GM23338 (cell line): ENCODE measurements around the gene SEZ6L.

Experiments
- CREB1 ChIP-seq: fragments of 250-450 bp; sonication (Bioruptor Pico); IDR thresholded peaks from 2 replicates; pipeline ENCODE4 v1.5.0; 2020; ENCODE audit warnings: low read depth, mild to moderate bottlenecking, moderate library complexity
- CTCF ChIP-seq, 2 experiments: fragments of 200-600 bp in 1 of 2; sonication (generic) in 1 of 2; conservative IDR thresholded peaks; 2 replicates each; pipeline versions ENCODE4 v1.5.1 to v1.6.1; 2016 to 2017; ENCODE audit warnings: antibody characterized with exemption in 2 of 2, low read depth in 2 of 2, mild to moderate bottlenecking in 2 of 2, moderate library complexity in 1 of 2
- ETS1 ChIP-seq: IDR thresholded peaks from 2 replicates; pipeline ENCODE4 v1.6.1; 2016; ENCODE audit warnings: antibody characterized with exemption
- EZH2 ChIP-seq: fragments of 200-600 bp; sonication (generic); IDR thresholded peaks from one replicate; pipeline ENCODE4 v1.8.0; 2017; ENCODE audit warnings: antibody characterized with exemption, mild to moderate bottlenecking, low read depth; ENCODE audit not compliant: unreplicated experiment
- EZH2phosphoT487 ChIP-seq: fragments of 200-600 bp; sonication (generic); IDR thresholded peaks from one replicate; pipeline ENCODE4 v1.8.1; 2018; ENCODE audit warnings: antibody characterized with exemption; ENCODE audit not compliant: unreplicated experiment
- JUNB ChIP-seq: IDR thresholded peaks from one replicate; pipeline ENCODE4 v1.6.1; 2016; ENCODE audit warnings: antibody characterized with exemption; ENCODE audit not compliant: unreplicated experiment
- NANOG ChIP-seq: IDR thresholded peaks from 2 replicates; pipeline ENCODE4 v1.6.1; 2016; ENCODE audit warnings: antibody characterized with exemption, borderline replicate concordance
- POLR2AphosphoS5 ChIP-seq: IDR thresholded peaks from 2 replicates; pipeline ENCODE4 v1.6.1; 2016; ENCODE audit warnings: antibody characterized with exemption, low read depth
- REST ChIP-seq: IDR thresholded peaks from one replicate; pipeline ENCODE4 v1.6.1; 2018; ENCODE audit warnings: antibody characterized with exemption; ENCODE audit not compliant: unreplicated experiment
- STAT1 ChIP-seq: IDR thresholded peaks from one replicate; pipeline ENCODE4 v1.6.1; 2016; ENCODE audit warnings: antibody characterized with exemption; ENCODE audit not compliant: unreplicated experiment
- ZNF114 ChIP-seq: fragments of 250-450 bp; sonication (Bioruptor Pico); IDR thresholded peaks from 2 replicates; pipeline ENCODE4 v1.5.0; 2020; ENCODE audit warnings: mild to moderate bottlenecking, moderate library complexity

- no peak for TF ChIP-seq CTCF (conservative IDR thresholded peaks at IDR 0.05; ENCODE audit: low read depth in 2 of 2)
- TF ChIP-seq EZH2phosphoT487: no peak
- TF ChIP-seq POLR2AphosphoS5: no peak
- TF ChIP-seq EZH2: no peak
- TF ChIP-seq REST: no peak
- TF ChIP-seq CREB1 (CRISPR knock-in tag): no peak
- no peak for TF ChIP-seq JUNB
- TF ChIP-seq ETS1: no peak
- no peak for TF ChIP-seq STAT1
- TF ChIP-seq NANOG: no peak
- no peak for TF ChIP-seq ZNF114
Observed at GRCh38 chr22:26124991-26125725, 44.1 kb upstream of the SEZ6L start.
